Suppressor macrophage treated with lipopolysaccharide for 1 hour (primary cell): ENCODE measurements around the gene HOXD11.

Experiments
- DNase-seq, 3 donors: peaks; one replicate each; pipeline ENCODE4 v3.0.0-alpha.2; 2020 to 2022

The HOXD11 gene

GRCh38 chr2:176107731-176108181, 676 bp downstream of the HOXD11 start:
- peak in 1 of 3 donors; percentile 38 for DNase-seq

- DNase-seq = no peak
Observed at GRCh38 chr2:176109192-176109901, 2.3 kb downstream of the HOXD11 start.

GRCh38 chr2:176109946-176110345, 2.9 kb downstream of the HOXD11 start:
- DNase-seq = no peak

GRCh38 chr2:176110415-176111308, 3.6 kb downstream of the HOXD11 start:
- no peak for DNase-seq

- DNase-seq = peak in 2 of 3 donors; percentile 58 to 65
Observed at GRCh38 chr2:176111309-176111663, 4.2 kb downstream of the HOXD11 start.

GRCh38 chr2:176111846-176112374, 4.8 kb downstream of the HOXD11 start:
- no peak for DNase-seq

GRCh38 chr2:176112375-176113302, 5.6 kb downstream of the HOXD11 start:
- DNase-seq = no peak

GRCh38 chr2:176114120-176114929, 7.2 kb downstream of the HOXD11 start:
- no peak for DNase-seq

- no peak for DNase-seq
Observed at GRCh38 chr2:176114930-176115625, 8.0 kb downstream of the HOXD11 start.

GRCh38 chr2:176115883-176116813, 9.1 kb downstream of the HOXD11 start, which contains the start of gene HOXD10:
Gene HOXD10 (plus strand): TSS chr2:176116778. CDS start chr2:176116834, 56 bp downstream.
- no peak for DNase-seq

GRCh38 chr2:176117162-176117822, 10.2 kb downstream of the HOXD11 start:
- no peak for DNase-seq

- no peak for DNase-seq
Observed at GRCh38 chr2:176117823-176118371, 10.8 kb downstream of the HOXD11 start.

- peak; percentile 45 to 74 (median 55) for DNase-seq
Observed at GRCh38 chr2:176118601-176119339, 11.7 kb downstream of the HOXD11 start.

GRCh38 chr2:176120364-176121189, 13.5 kb downstream of the HOXD11 start:
- DNase-seq = no peak

GRCh38 chr2:176121190-176122051, 14.3 kb downstream of the HOXD11 start:
- DNase-seq = no peak

- peak in 1 of 3 donors; percentile 38 for DNase-seq
Observed at GRCh38 chr2:176122052-176122682, 15.1 kb downstream of the HOXD11 start.
